Nephron (organoid): Measurements from ENCODE around the gene ASTN2.
A peak's percentile ranks its signal among the peaks of the same experiment; 100 is the strongest.

ENCODE experiments used
- H3K27ac Mint-ChIP-seq, 3 experiments: 2 replicates each; pipeline ENCODE4 v1.8.0; 2020; ENCODE audit warnings: mixed read lengths in 3 of 3, mild to moderate bottlenecking in 2 of 3, moderate library complexity in 1 of 3
- H3K27me3 Mint-ChIP-seq: 2 replicates; pipeline ENCODE4 v1.8.0; 2021; ENCODE audit warnings: low read depth, mild to moderate bottlenecking, moderate library complexity, mixed read lengths
- H3K36me3 Mint-ChIP-seq: 2 replicates; pipeline ENCODE4 v1.8.0; 2020; ENCODE audit warnings: low read depth, mixed read lengths
- H3K4me1 Mint-ChIP-seq: 2 replicates; pipeline ENCODE4 v1.8.0; 2020; ENCODE audit warnings: mixed read lengths
- H3K4me3 Mint-ChIP-seq, 3 experiments: 2 replicates each; pipeline ENCODE4 v1.8.0; 2020; ENCODE audit warnings: mild to moderate bottlenecking in 3 of 3, mixed read lengths in 3 of 3, moderate library complexity in 2 of 3
- H3K9me3 Mint-ChIP-seq: 2 replicates; pipeline ENCODE4 v1.8.0; 2020; ENCODE audit warnings: mixed read lengths
- CTCF ChIP-seq, 3 experiments: fragments of 200-600 bp; sonication (generic); IDR thresholded peaks; one replicate each; pipeline ENCODE4 v1.5.0; 2021; ENCODE audit warnings: antibody characterized with exemption in 3 of 3; ENCODE audit not compliant: unreplicated experiment in 3 of 3

The ASTN2 gene

GRCh38 chr9:116435706-116436105 lies 979.2 kb downstream of the ASTN2 start:
- H3K4me3 Mint-ChIP-seq: no peak overlapping the region
- peaks cover 12% of the 10 kb centered on the region for H3K27me3 Mint-ChIP-seq
- no peaks in the 10 kb centered on the region for H3K9me3 Mint-ChIP-seq
- H3K36me3 Mint-ChIP-seq: peaks cover 27% of the 10 kb centered on the region
- H3K4me1 Mint-ChIP-seq: no peaks in the 10 kb centered on the region
- TF ChIP-seq CTCF (IDR thresholded peaks at IDR 0.05; ENCODE audit: unreplicated experiment in 3 of 3): no peak
- H3K27ac Mint-ChIP-seq: no peak overlapping the region

GRCh38 chr9:116434314-116434713 lies 980.5 kb downstream of the ASTN2 start:
- H3K4me1 Mint-ChIP-seq: no peaks in the 10 kb centered on the region

GRCh38 chr9:116432051-116432450 lies 982.8 kb downstream of the ASTN2 start:
- Mint-ChIP-seq H3K9me3 (no peaks in the 10 kb centered on the region), H3K4me3 (no peak overlapping the region), H3K36me3 (peaks cover 4% of the 10 kb centered on the region), H3K27ac (no peak overlapping the region), H3K27me3 (peaks cover 12% of the 10 kb centered on the region), H3K4me1 (no peaks in the 10 kb centered on the region)
- no peak for TF ChIP-seq CTCF (IDR thresholded peaks at IDR 0.05; ENCODE audit: unreplicated experiment in 3 of 3)

More at GRCh38 chr9:116434314-116434713, 980.5 kb downstream of the ASTN2 start:
- Mint-ChIP-seq H3K4me3 (no peak overlapping the region), H3K27ac (no peak overlapping the region), H3K9me3 (no peaks in the 10 kb centered on the region), H3K27me3 (peaks cover 12% of the 10 kb centered on the region), H3K36me3 (peaks cover 13% of the 10 kb centered on the region)
- TF ChIP-seq CTCF (IDR thresholded peaks at IDR 0.05; ENCODE audit: unreplicated experiment in 3 of 3): no peak

GRCh38 chr9:116430849-116431248 lies 984.0 kb downstream of the ASTN2 start:
- Mint-ChIP-seq H3K9me3 (no peaks in the 10 kb centered on the region), H3K27me3 (peaks cover 12% of the 10 kb centered on the region), H3K36me3 (no peaks in the 10 kb centered on the region), H3K27ac (peak overlapping the region in 1 of 3 experiments; percentile 18), H3K4me3 (no peak overlapping the region), H3K4me1 (no peaks in the 10 kb centered on the region)
- no peak for TF ChIP-seq CTCF (IDR thresholded peaks at IDR 0.05; ENCODE audit: unreplicated experiment in 3 of 3)

GRCh38 chr9:116425244-116425643 lies 989.6 kb downstream of the ASTN2 start:
- TF ChIP-seq CTCF (IDR thresholded peaks at IDR 0.05; ENCODE audit: unreplicated experiment in 3 of 3): no peak
- no peak overlapping the region for H3K4me3 Mint-ChIP-seq
- no peaks in the 10 kb centered on the region for H3K27me3 Mint-ChIP-seq
- H3K4me1 Mint-ChIP-seq: no peaks in the 10 kb centered on the region
- no peaks in the 10 kb centered on the region for H3K9me3 Mint-ChIP-seq
- H3K36me3 Mint-ChIP-seq: no peaks in the 10 kb centered on the region
- H3K27ac Mint-ChIP-seq: no peak overlapping the region

GRCh38 chr9:116423149-116423548 lies 991.7 kb downstream of the ASTN2 start:
- TF ChIP-seq CTCF (IDR thresholded peaks at IDR 0.05; ENCODE audit: unreplicated experiment in 3 of 3): no peak
- Mint-ChIP-seq H3K4me3 (no peak overlapping the region), H3K27ac (no peak overlapping the region), H3K9me3 (no peaks in the 10 kb centered on the region), H3K4me1 (peaks cover 5% of the 10 kb centered on the region), H3K27me3 (no peaks in the 10 kb centered on the region), H3K36me3 (peaks cover 3% of the 10 kb centered on the region)
